Spinal cord (tissue), 10 donors: ENCODE measurements around the gene ZNF654. TPM values are rescaled to one million over a fixed set of nuclear protein-coding genes. Genes with fewer than 3 reads are reported as not detected.
A peak's percentile ranks its signal among the peaks of the same experiment; 100 is the strongest.
"Not testable (repeated sequence)": the region's sequence is repeated elsewhere in the genome, so short reads cannot be mapped to it uniquely, and the experiment has no call there.

Source experiments
- DNase-seq, 6 donors: peaks; one replicate each; pipeline versions ENCODE4 v3.0.0 to v3.0.0-alpha.2; 2013 to 2015; ENCODE audit warnings: low spot score in 6 of 6, low read depth in 4 of 6
- H3K27ac ChIP-seq: one replicate; pipeline ENCODE4 v1.5.1; 2013; ENCODE audit warnings: low read depth, low read length, control low read depth
- H3K27me3 ChIP-seq: one replicate; pipeline ENCODE4 v1.6.1; 2013; ENCODE audit warnings: low read length; ENCODE audit not compliant: control insufficient read depth, insufficient read depth
- H3K36me3 ChIP-seq: one replicate; pipeline ENCODE4 v1.6.1; 2013; ENCODE audit warnings: low read length; ENCODE audit not compliant: control insufficient read depth, insufficient read depth
- H3K4me1 ChIP-seq: one replicate; pipeline ENCODE4 v1.6.1; 2013; ENCODE audit warnings: low read length; ENCODE audit not compliant: control insufficient read depth, insufficient read depth
- H3K4me3 ChIP-seq: one replicate; pipeline ENCODE4 v1.5.1; 2013; ENCODE audit warnings: low read depth, low read length, control low read depth
- H3K9me3 ChIP-seq: one replicate; pipeline ENCODE4 v1.6.1; 2013; ENCODE audit warnings: low read length; ENCODE audit not compliant: control insufficient read depth, insufficient read depth
- WGBS: methylation state at CpG from one replicate; pipeline ENCODE4 v1.1.5; 2013; ENCODE audit warnings: missing lambda C conversion rate; ENCODE audit not compliant: insufficient coverage; 5-methylcytosine and 5-hydroxymethylcytosine counted together
- long read RNA-seq, 4 donors: transcript quantifications; one replicate each; lab custom pipeline, GENCODE V29; 2026
- polyA plus RNA-seq, 2 donors: library from polyadenylated mRNA; unstranded; fragments of 120-200 nt; gene quantifications; one replicate each; pipeline ENCODE4 v1.2.1, GENCODE V29; 2013; ENCODE audit not compliant: insufficient read length in 2 of 2
- total RNA-seq, 2 donors: library from RNA; depleted of rRNA in 1 of 2; stranded (reverse); fragments of 120-200 nt in 1 of 2; fragments of >200 nt in 1 of 2; gene quantifications; one replicate each; pipeline versions ENCODE4 v1.2.3 to v1.2.4, GENCODE V29; 2013 to 2014
- donor health status: healthy.

ZNF654 gene
- total RNA-seq (10 to 100 TPM; 17.6 to 38.2 TPM), polyA plus RNA-seq (10 to 100 TPM; 10.4 to 15.6 TPM)
- long read RNA-seq, donor 1, full-length matches to known transcripts, result 3 of 3 reads
- long read RNA-seq, donor 1, partial matches to known transcripts, result 0 of 3 reads
- long read RNA-seq, donor 1, other reads (novel, unspliced or antisense), result 0 of 3 reads
- long read RNA-seq, donor 2, result 0 reads
- long read RNA-seq, donor 3, full-length matches to known transcripts, result 1 of 1 reads
- long read RNA-seq, donor 3, partial matches to known transcripts, result 0 of 1 reads
- long read RNA-seq, donor 3, other reads (novel, unspliced or antisense), result 0 of 1 reads
- long read RNA-seq, donor 4, full-length matches to known transcripts, result 4 of 4 reads
- long read RNA-seq, donor 4, partial matches to known transcripts, result 0 of 4 reads
- long read RNA-seq, donor 4, other reads (novel, unspliced or antisense), result 0 of 4 reads

DNA sequence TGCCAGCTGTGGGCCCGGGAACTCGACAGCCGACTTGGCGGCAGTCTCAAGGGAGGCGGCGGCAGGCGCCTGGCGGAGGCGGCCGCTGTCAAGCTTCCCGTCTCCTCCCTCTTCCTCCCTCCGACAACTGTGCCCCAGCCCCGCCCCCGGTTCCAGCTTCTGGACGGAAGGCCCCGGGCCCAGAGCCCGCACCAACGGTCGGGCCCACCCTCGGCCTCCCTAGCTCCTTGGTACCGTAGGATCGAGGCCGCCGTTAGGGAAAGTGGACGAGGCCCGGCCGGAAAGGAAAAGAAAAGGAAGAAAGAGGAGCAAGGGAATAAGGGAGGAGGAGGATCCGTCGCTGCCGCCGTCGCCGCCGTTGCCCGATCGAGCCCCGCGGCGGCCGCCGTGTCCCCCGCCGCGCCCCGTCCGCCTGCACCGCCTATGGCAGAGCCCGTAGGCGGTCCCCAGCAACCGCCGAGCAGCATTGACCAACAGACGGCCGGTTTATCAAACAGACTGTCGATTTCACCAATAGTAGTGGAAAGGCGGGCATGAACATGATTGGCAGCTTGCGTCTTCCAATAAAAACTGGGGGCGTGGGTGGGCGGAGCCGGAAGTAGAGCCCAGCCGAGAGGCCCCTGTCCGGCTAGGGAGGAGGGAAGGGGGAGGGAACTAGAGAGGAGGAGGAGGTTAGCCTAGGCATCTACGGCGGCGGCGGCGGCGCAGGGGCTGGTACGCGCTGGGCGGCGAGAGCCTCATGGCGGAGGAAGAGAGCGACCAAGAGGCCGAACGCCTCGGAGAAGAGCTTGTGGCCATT is at the start of gene ZNF654, which contains the start of gene CGGBP1:
ZNF654 (plus strand) TSS at position 675 of the 799 bp plus-strand sequence; CDS start at position 740, 65 bp downstream.
CGGBP1 (minus strand) TSS at position 425 of the 799 bp plus-strand sequence. CDS start 3,029 bp downstream, outside the sequence.
- Histone ChIP-seq H3K27ac (peak within 1 kb of the TSS; percentile 99), H3K4me1 (no peaks in the 10 kb centered on the region), H3K4me3 (peak within 1 kb of the TSS; percentile 89), H3K9me3 (no peaks in the 10 kb centered on the region), H3K36me3 (no peaks in the 10 kb centered on the region), H3K27me3 (no peaks in the 10 kb centered on the region)
- under 1% methylated on average over 76 of the region's 76 CpGs for WGBS
- peak; percentile 93 to 100 (median 98) for DNase-seq

DNA sequence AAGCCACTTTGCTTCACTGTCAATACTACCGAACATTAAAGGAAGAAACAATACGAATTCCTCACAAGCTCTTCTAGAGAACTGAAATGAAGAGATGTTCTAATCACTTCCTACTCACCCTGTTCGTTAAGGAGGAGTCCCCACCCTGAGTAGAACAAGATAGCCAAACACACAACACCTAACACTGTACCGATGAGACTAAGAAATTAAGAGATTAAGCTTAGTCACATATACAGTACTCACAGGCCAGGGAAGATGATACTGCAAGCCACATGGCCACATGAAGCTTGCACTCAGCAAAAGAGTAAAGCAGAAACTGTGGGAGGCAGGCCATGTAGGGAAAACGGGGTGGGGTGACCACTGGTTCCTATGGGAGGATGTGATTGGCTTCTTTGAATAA is 48.2 kb upstream of the ZNF654 start:
- Histone ChIP-seq H3K36me3 (no peaks in the 10 kb centered on the region), H3K27ac (no peak overlapping the region), H3K9me3 (no peaks in the 10 kb centered on the region), H3K27me3 (no peaks in the 10 kb centered on the region), H3K4me3 (no peak overlapping the region), H3K4me1 (no peaks in the 10 kb centered on the region)
- no peak for DNase-seq
- WGBS, result 95% methylated on average over 2 of the region's 5 CpGs

DNA sequence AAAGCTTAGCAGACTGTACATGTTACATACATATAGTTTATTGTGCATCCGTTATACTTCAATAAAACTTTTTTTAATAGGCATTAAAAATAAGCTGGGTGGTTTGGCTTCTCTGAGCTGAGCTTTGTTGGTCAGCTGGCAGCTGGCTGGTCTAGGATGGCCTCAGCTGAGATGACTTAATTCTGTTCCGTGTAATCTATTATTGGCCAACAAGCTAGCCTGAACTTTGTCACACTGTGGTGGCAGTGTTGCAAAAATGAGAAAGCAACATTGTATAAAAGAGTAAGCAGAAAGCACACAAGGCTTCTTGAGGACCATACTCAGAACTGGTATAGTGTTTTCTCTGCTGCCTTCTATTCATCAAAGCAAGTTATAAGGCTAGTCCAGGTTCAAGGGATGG is 45.5 kb upstream of the ZNF654 start:
- Histone ChIP-seq H3K4me1 (no peaks in the 10 kb centered on the region), H3K27ac (no peak overlapping the region), H3K36me3 (no peaks in the 10 kb centered on the region), H3K9me3 (no peaks in the 10 kb centered on the region), H3K27me3 (no peaks in the 10 kb centered on the region), H3K4me3 (no peak overlapping the region)
- no peak for DNase-seq
- WGBS, result 63% methylated on average over 1 of the region's 2 CpGs

DNA sequence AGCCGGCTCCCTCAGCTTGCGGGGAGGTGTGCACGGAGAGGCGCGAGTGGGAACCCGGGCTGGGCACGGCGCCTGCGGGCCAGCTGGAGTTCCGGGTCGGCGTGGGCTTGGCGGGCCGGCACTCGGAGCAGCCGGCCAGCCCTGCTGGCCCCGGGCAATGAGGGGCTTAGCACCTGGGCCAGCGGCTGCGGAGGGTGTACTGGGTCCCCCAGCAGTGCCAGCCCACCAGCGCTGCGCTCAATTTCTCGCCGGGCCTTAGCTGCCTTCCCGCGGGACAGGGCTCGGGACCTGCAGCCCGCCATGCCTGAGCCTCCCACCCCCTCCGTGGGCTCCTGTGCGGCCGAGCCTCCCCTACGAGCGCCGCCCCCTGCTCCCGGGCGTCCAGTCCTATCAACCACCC is 43.4 kb upstream of the ZNF654 start:
- not testable (repeated sequence) for H3K27ac ChIP-seq, H3K27me3 ChIP-seq, H3K4me1 ChIP-seq, H3K9me3 ChIP-seq, H3K4me3 ChIP-seq, DNase-seq, H3K36me3 ChIP-seq
- WGBS, result 95% methylated on average over 25 of the region's 35 CpGs

DNA sequence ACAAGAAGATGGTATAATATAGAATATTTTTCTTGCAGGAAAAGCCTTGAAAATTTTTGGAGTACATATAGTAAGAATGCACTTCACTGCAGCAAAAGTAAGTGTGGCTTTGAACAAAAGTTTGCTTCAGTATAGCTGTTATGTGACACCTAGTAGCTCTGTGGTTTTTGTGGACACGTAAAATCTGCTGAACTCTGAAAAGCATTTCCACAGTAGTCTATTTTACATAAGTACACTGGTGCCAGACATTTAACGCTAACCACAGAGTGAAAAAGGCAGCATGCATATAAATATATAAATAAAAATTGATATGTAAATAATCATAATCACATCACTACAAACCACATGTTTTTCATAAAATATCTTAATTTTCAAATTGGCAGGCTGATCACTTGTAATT is 40.0 kb upstream of the ZNF654 start:
- DNase-seq, result no peak
- Histone ChIP-seq H3K9me3 (no peaks in the 10 kb centered on the region), H3K4me1 (no peaks in the 10 kb centered on the region), H3K27ac (no peak overlapping the region), H3K36me3 (no peaks in the 10 kb centered on the region), H3K27me3 (no peaks in the 10 kb centered on the region), H3K4me3 (no peak overlapping the region)
- no CpG with 5 or more reads among the region's 2 CpGs for WGBS

DNA sequence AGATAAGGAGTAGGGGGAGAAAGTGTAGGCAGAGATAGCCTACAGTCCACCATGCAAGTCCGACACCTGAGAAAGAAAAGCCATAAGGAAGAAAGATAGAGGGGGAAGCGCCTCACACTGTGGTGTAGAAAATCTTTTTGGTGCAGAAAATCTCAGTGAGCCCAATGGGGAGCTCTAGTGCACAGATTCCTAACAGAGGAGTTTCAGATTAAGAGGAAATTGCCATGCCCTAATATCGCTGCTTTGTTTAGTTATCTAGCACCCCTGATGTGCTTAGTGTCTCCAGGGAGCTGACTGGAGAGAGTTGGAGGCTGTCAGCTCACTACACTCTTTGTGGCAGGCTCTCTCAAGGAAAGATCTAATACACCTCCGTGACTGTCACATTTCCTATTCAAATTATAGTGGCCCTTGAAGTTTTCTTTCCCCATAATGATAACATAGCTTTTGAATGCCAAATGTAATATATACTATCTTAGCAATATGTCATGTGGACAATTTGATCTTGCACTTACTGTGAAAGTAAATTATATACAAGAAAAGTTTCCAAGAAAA is 34.0 kb upstream of the ZNF654 start:
- Histone ChIP-seq H3K9me3 (no peaks in the 10 kb centered on the region), H3K27me3 (no peaks in the 10 kb centered on the region), H3K4me3 (no peak overlapping the region), H3K4me1 (no peaks in the 10 kb centered on the region), H3K36me3 (no peaks in the 10 kb centered on the region), H3K27ac (no peak overlapping the region)
- WGBS, result 75% methylated on average over 3 of the region's 4 CpGs
- no peak for DNase-seq

DNA sequence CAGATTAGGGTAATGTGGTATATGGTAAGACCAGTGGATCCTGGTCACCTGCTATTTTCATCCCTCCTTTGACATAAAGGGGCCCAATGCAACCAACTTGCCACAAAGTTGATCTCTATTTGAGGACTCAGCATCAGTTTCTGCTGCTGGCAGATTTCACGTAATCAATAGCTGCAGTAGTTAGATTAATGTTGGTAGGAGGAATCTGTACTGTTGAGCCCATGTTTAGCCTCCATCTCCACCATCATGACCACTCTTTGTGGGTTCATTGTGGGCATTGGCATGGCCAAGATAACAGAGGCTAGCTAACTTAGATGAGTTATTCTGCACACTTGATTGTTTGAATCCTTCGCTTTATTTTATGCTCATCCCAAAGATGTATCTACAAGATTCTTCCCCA is 30.2 kb upstream of the ZNF654 start:
- no peak overlapping the region for H3K4me3 ChIP-seq
- H3K27ac ChIP-seq, result no peak overlapping the region
- H3K36me3 ChIP-seq, result no peaks in the 10 kb centered on the region
- no peaks in the 10 kb centered on the region for H3K4me1 ChIP-seq
- H3K9me3 ChIP-seq, result no peaks in the 10 kb centered on the region
- no peaks in the 10 kb centered on the region for H3K27me3 ChIP-seq
- WGBS, result no CpG with 5 or more reads among the region's 2 CpGs
- DNase-seq, result no peak

DNA sequence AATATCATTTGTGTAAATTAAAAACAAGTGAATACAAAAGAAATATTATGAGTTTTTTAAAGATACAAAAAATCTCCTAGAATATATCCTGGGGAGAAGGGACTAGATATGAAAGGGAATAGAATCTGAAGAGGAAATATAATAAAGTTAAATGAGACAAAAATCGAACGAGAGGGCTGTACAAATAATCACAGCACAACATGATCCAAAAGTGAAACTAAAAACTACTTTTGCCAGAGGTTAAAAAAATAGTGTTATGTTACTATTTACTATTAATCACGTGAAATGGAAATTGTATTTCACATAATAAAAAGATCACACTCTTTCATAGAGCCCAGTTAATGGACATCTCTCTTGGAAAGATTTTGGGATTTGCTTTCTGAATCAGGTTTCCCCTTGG is 28.8 kb upstream of the ZNF654 start:
- no peak overlapping the region for H3K4me3 ChIP-seq
- no peaks in the 10 kb centered on the region for H3K9me3 ChIP-seq
- no peaks in the 10 kb centered on the region for H3K27me3 ChIP-seq
- no peak overlapping the region for H3K27ac ChIP-seq
- no peaks in the 10 kb centered on the region for H3K4me1 ChIP-seq
- DNase-seq, result no peak
- no peaks in the 10 kb centered on the region for H3K36me3 ChIP-seq
- WGBS, result no CpG with 5 or more reads among the region's 3 CpGs

DNA sequence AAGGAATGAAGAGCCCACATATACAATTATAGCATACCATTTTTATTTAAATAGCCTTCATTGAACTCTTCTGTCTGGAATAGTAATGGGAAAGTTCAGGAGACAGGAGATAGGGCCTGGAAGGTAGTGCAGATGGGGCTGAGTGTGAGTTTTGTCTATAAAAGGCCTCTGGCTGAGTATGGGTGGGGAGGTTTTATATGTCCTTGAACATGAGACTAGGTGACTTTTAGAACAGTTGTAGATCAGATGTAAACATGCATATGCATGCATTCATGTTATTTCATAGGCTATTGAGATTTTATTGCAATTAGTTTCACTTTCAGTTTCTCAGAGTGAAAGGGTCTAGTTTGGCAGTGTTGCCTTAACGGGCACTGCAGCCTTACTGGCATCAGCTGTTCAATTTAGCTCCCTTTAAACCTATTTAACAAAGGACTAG is 27.4 kb upstream of the ZNF654 start:
- Histone ChIP-seq H3K4me1 (no peaks in the 10 kb centered on the region), H3K4me3 (no peak overlapping the region), H3K27ac (peak overlapping the region; percentile 48), H3K9me3 (no peaks in the 10 kb centered on the region), H3K36me3 (no peaks in the 10 kb centered on the region), H3K27me3 (no peaks in the 10 kb centered on the region)
- WGBS, result 0% methylated on average over 1 of the region's 1 CpG
- DNase-seq, result peak; percentile 4 to 50 (median 14)
